Body of pancreas (tissue), 4 donors: ENCODE results near the gene TGFBI.

Experiments used
- POLR2A ChIP-seq, 3 donors: fragments of 450-650 bp; IDR thresholded peaks; one replicate each; pipeline ENCODE4 v1.6.1; 2016; ENCODE audit warnings: antibody characterized with exemption in 3 of 3, mild to moderate bottlenecking in 2 of 3
- TF ChIP-seq, protein P1 (sequence below), 7 experiments: fragments of 450-650 bp in 4 of 7; fragments of 200-600 bp in 3 of 7; sonication (generic) in 3 of 7; IDR thresholded peaks; one replicate each; pipeline ENCODE4 v1.5.1; 2016 to 2019; ENCODE audit warnings: antibody characterized with exemption in 7 of 7

- TF ChIP-seq, protein P1, sequence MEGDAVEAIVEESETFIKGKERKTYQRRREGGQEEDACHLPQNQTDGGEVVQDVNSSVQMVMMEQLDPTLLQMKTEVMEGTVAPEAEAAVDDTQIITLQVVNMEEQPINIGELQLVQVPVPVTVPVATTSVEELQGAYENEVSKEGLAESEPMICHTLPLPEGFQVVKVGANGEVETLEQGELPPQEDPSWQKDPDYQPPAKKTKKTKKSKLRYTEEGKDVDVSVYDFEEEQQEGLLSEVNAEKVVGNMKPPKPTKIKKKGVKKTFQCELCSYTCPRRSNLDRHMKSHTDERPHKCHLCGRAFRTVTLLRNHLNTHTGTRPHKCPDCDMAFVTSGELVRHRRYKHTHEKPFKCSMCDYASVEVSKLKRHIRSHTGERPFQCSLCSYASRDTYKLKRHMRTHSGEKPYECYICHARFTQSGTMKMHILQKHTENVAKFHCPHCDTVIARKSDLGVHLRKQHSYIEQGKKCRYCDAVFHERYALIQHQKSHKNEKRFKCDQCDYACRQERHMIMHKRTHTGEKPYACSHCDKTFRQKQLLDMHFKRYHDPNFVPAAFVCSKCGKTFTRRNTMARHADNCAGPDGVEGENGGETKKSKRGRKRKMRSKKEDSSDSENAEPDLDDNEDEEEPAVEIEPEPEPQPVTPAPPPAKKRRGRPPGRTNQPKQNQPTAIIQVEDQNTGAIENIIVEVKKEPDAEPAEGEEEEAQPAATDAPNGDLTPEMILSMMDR (IDR thresholded peaks at IDR 0.05) = no peak
- TF ChIP-seq POLR2A (IDR thresholded peaks at IDR 0.05) = no peak
Observed at GRCh38 chr5:135985951-135986350, 42.8 kb upstream of the TGFBI start.
